Measurements from ENCODE around the gene SEMA3B. TPM values are rescaled to one million over a fixed set of nuclear protein-coding genes. Genes with fewer than 3 reads are reported as not detected.

SEMA3B gene
- total and polyA plus RNA-seq, 2 experiments from 2014 or later = 2.4 to 3.3 TPM

- H3K4me3 ChIP-seq = peak overlapping the region; percentile 77; the same call in 1 of the 2 replicates
These were observed 9.4 kb upstream of the SEMA3B start for GRCh38 chr3:50259432-50260026.

GRCh38 chr3:50260027-50260941, 8.7 kb upstream of the SEMA3B start:
- Histone ChIP-seq H4K20me1 (replicated peaks; ENCODE audit: insufficient read depth) (no peaks in the 10 kb centered on the region; the same call in 1 of the 2 replicates), H3K27ac (ENCODE audit: low read depth) (peak overlapping the region; percentile 94), H3K4me2 (peak overlapping the region; percentile 83), H2AFZ (no peak overlapping the region), H3K27me3 (ENCODE audit: insufficient read depth) (no peaks in the 10 kb centered on the region), H3K9me2 (ENCODE audit: insufficient read depth) (no peaks in the 10 kb centered on the region), H3K4me3 (peak overlapping the region; percentile 77), H3K79me2 (replicated peaks; ENCODE audit: insufficient read depth) (no peaks in the 10 kb centered on the region), H3F3A (replicated peaks; ENCODE audit: low read depth) (peaks cover 30% of the 10 kb centered on the region), H3K4me1 (ENCODE audit: insufficient read depth) (peaks cover 26% of the 10 kb centered on the region), H3K36me3 (ENCODE audit: insufficient read depth) (peaks cover 14% of the 10 kb centered on the region)
- Mint-ChIP-seq H3K4me3 (peak overlapping the region; percentile 70), H3K9me3 (no peaks in the 10 kb centered on the region), H3K4me1 (peaks cover 39% of the 10 kb centered on the region), H3K27me3 (ENCODE audit: insufficient read depth, low read depth, poor library complexity) (peaks cover 26% of the 10 kb centered on the region), H3K27ac (no peak overlapping the region), H3K36me3 (ENCODE audit: low read depth) (peaks cover 37% of the 10 kb centered on the region)
- TF ChIP-seq ZNF114 (CRISPR knock-in tag; IDR thresholded peaks at IDR 0.05) (no peak), POLR2AphosphoS5 (IDR thresholded peaks at IDR 0.05; ENCODE audit: low read depth) (peak; percentile 61; the same call in 1 of the 2 replicates), CTCF (conservative IDR thresholded peaks at IDR 0.05; ENCODE audit: low read depth in 2 of 2) (peak; percentile 71 to 99), EZH2phosphoT487 (IDR thresholded peaks at IDR 0.05; ENCODE audit: unreplicated experiment) (no peak), CREB1 (CRISPR knock-in tag; IDR thresholded peaks at IDR 0.05; ENCODE audit: low read depth) (peak; percentile 91), REST (IDR thresholded peaks at IDR 0.05; ENCODE audit: unreplicated experiment) (peak; percentile 10), STAT1 (IDR thresholded peaks at IDR 0.05; ENCODE audit: unreplicated experiment) (no peak), ZNF331 (CRISPR knock-in tag; IDR thresholded peaks at IDR 0.05; ENCODE audit: low read depth) (no peak)
- DNase-seq (ENCODE audit: low spot score) (peak; percentile 93), ATAC-seq (peak; percentile 57)

More at GRCh38 chr3:50259432-50260026, 9.4 kb upstream of the SEMA3B start:
- Histone ChIP-seq H3F3A (replicated peaks; ENCODE audit: low read depth) (peaks cover 30% of the 10 kb centered on the region), H3K27me3 (ENCODE audit: insufficient read depth) (no peaks in the 10 kb centered on the region), H3K9me2 (ENCODE audit: insufficient read depth) (no peaks in the 10 kb centered on the region), H4K20me1 (replicated peaks; ENCODE audit: insufficient read depth) (no peaks in the 10 kb centered on the region; the same call in 1 of the 2 replicates), H3K27ac (ENCODE audit: low read depth) (peak overlapping the region; percentile 66; the same call in 1 of the 2 replicates), H3K79me2 (replicated peaks; ENCODE audit: insufficient read depth) (no peaks in the 10 kb centered on the region), H3K36me3 (ENCODE audit: insufficient read depth) (peaks cover 14% of the 10 kb centered on the region), H3K4me1 (ENCODE audit: insufficient read depth) (peaks cover 22% of the 10 kb centered on the region), H3K4me2 (peak overlapping the region; percentile 83), H2AFZ (no peak overlapping the region)
- peaks cover 37% of the 10 kb centered on the region for H3K36me3 Mint-ChIP-seq (ENCODE audit: low read depth)
- no peak overlapping the region; the same call in 1 of the 2 replicates for H3K27ac Mint-ChIP-seq
- peaks cover 37% of the 10 kb centered on the region for H3K4me1 Mint-ChIP-seq
- H3K4me3 Mint-ChIP-seq = peak overlapping the region; percentile 70
- no peak for TF ChIP-seq EZH2phosphoT487 (IDR thresholded peaks at IDR 0.05; ENCODE audit: unreplicated experiment)
- no peak for TF ChIP-seq ZNF331 (CRISPR knock-in tag; IDR thresholded peaks at IDR 0.05; ENCODE audit: low read depth)
- no peak for TF ChIP-seq CREB1 (CRISPR knock-in tag; IDR thresholded peaks at IDR 0.05; ENCODE audit: low read depth)
- ATAC-seq = peak; percentile 4
- DNase-seq (ENCODE audit: low spot score) = no peak
- peaks cover 26% of the 10 kb centered on the region for H3K27me3 Mint-ChIP-seq (ENCODE audit: insufficient read depth, low read depth, poor library complexity)
- H3K9me3 Mint-ChIP-seq = no peaks in the 10 kb centered on the region
